Stimulated activated naive B cell treated with anti-CD40 and anti-IgM and Interleukin-4, amounts not matched to agents 10 μg/mL and 1 μg/mL and 100 μg/mL, for 72 hours (primary cell): ENCODE data around the gene CPEB1.
A peak's percentile ranks its signal among the peaks of the same experiment; 100 is the strongest.

Experiments
- ATAC-seq, 2 donors: fragments of 150-1000 bp; cut with Tn5 transposase; replicated peaks; 2 replicates each; pipeline ENCODE4 v1.10.0; 2021; ENCODE audit warnings: moderate library complexity in 1 of 2
- DNase-seq: peaks from one replicate; pipeline ENCODE4 v3.0.0; 2021
- H3K27ac Mint-ChIP-seq: one replicate; pipeline ENCODE4 v1.8.0; 2022; ENCODE audit warnings: mild to moderate bottlenecking, mixed read lengths
- H3K27me3 Mint-ChIP-seq, 2 donors: one replicate each; pipeline ENCODE4 v1.8.0; 2022; ENCODE audit warnings: mixed read lengths in 2 of 2
- H3K36me3 Mint-ChIP-seq, 2 donors: one replicate each; pipeline ENCODE4 v1.8.0; 2022; ENCODE audit warnings: mixed read lengths in 2 of 2, mild to moderate bottlenecking in 1 of 2
- H3K4me1 Mint-ChIP-seq, 2 donors: one replicate each; pipeline ENCODE4 v1.8.0; 2022; ENCODE audit warnings: mixed read lengths in 2 of 2, mild to moderate bottlenecking in 1 of 2
- H3K4me3 Mint-ChIP-seq, 2 donors: one replicate each; pipeline ENCODE4 v1.8.0; 2022; ENCODE audit warnings: mild to moderate bottlenecking in 2 of 2, mixed read lengths in 2 of 2, moderate library complexity in 1 of 2
- H3K9me3 Mint-ChIP-seq, 2 donors: one replicate each; pipeline ENCODE4 v1.8.0; 2022; ENCODE audit warnings: mixed read lengths in 2 of 2, mild to moderate bottlenecking in 1 of 2

CPEB1 gene

GRCh38 chr15:82554351-82554750 is 92.8 kb downstream of the CPEB1 start:
- ATAC-seq = no peak
- H3K27me3 Mint-ChIP-seq = peaks cover 24 to 37% of the 10 kb centered on the region in 2 donors
- DNase-seq = no peak
- no peaks in the 10 kb centered on the region for H3K9me3 Mint-ChIP-seq
- no peak overlapping the region for H3K27ac Mint-ChIP-seq
- H3K4me1 Mint-ChIP-seq = peaks cover 24 to 28% of the 10 kb centered on the region in 2 donors
- no peak overlapping the region for H3K4me3 Mint-ChIP-seq
- no peaks in the 10 kb centered on the region for H3K36me3 Mint-ChIP-seq

DNA sequence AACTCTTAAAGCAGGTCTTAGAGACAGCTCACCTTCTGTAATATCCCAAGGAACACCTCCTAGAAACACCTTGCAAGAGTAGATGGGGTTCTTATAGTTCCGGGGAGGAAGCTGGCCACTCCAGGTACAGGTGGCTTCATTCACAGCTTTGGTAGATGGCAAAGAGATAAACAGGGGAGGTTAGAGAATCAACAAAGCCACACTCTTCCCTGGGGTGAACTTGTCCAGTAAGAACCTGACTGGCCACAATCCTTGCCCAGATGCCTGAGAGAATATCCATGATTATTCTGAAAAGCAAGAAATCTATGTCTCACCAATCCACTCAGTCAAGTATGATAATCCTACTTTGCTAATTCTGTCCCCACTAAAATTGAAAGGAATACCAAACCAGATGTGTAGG is 93.3 kb downstream of the CPEB1 start:
- Mint-ChIP-seq H3K9me3 (no peaks in the 10 kb centered on the region), H3K36me3 (no peaks in the 10 kb centered on the region), H3K4me3 (no peak overlapping the region), H3K27me3 (peaks cover 24 to 37% of the 10 kb centered on the region in 2 donors), H3K27ac (no peak overlapping the region), H3K4me1 (peaks cover 24 to 31% of the 10 kb centered on the region in 2 donors)
- DNase-seq = no peak
- ATAC-seq = no peak

DNA sequence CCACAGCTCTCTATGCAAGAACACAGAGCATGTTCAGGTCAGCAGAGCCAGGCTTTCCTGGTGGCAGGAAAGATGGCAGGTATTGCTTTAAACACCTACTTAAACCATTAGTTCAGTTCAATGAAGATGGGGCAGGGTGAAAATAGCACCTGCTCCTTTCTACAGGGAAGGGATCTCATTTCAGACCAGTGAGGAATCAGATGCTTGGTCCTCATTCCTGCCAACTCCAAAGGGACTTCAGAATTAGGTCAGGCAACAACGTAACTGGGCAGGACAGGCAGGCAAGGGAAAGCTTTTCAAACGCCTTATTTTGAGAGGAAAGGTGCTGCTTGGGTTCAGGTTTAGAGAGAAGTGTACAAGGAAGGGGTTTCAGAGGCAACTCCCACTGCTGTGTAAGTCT is 94.3 kb downstream of the CPEB1 start:
- Mint-ChIP-seq H3K9me3 (no peaks in the 10 kb centered on the region), H3K4me3 (no peak overlapping the region), H3K36me3 (no peaks in the 10 kb centered on the region), H3K27me3 (peaks cover 24 to 37% of the 10 kb centered on the region in 2 donors), H3K4me1 (peaks cover 27 to 38% of the 10 kb centered on the region in 2 donors), H3K27ac (no peak overlapping the region)
- no peak for DNase-seq
- no peak for ATAC-seq

DNA sequence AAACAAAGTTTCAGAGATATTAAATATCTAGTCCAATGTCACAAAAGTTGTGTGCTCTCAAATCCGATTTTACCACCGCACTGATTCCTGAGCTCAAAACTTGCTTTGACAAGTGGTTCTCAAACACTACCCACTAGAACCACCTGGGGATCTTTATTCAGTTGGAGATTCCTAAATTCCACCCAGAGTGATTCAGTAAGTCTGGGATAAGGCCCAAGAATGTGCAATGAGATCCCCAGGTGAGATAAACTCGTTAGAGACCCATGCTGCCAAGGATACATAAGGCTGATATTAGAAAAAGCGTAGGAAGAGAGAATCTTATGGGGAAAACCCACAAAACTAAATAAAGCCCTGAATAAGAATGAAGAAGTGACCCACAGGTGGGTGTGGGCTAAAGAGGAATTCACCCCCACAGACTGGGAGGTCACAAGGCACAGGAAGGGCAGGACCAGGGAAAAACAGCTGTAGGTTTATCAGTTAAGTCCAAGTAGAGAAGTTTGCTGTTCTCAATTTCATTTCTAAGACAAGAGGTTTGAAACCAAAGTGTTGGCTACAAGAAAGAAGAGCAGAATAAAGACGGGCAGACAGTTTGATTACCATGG is 95.4 kb downstream of the CPEB1 start:
- H3K27me3 Mint-ChIP-seq = peaks cover 21 to 39% of the 10 kb centered on the region in 2 donors
- peak overlapping the region; percentile 4 to 46 for H3K4me3 Mint-ChIP-seq
- H3K4me1 Mint-ChIP-seq = peaks cover 27 to 38% of the 10 kb centered on the region in 2 donors
- no peaks in the 10 kb centered on the region for H3K9me3 Mint-ChIP-seq
- DNase-seq = no peak
- ATAC-seq = peak; percentile 61 to 72
- peak overlapping the region; percentile 10 for H3K27ac Mint-ChIP-seq
- H3K36me3 Mint-ChIP-seq = no peaks in the 10 kb centered on the region

DNA sequence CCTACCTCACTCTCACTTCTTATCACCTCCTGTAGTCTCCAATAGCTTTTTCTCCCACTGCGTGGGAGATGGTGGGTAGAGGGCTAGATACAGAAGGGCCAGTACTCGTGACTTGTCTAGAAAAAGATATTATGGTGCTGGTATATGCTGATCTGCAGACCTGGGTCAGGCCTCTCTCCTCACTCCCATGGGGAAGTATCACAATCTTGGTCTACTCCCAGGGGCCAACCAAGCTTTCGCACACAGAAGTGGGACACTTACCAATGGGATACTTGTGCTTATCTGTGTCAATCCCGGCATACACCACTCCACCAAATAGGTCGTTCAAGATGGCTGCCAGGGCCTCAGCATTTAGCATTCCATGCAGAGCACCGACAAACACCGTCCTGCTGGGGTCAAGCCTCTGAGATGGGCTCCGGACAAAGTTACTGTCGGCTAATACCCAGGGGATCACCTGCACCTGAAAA is 97.9 kb downstream of the CPEB1 start:
- Mint-ChIP-seq H3K4me1 (peaks cover 30 to 38% of the 10 kb centered on the region in 2 donors), H3K4me3 (no peak overlapping the region), H3K36me3 (no peaks in the 10 kb centered on the region), H3K9me3 (no peaks in the 10 kb centered on the region), H3K27me3 (peaks cover 36 to 55% of the 10 kb centered on the region in 2 donors), H3K27ac (no peak overlapping the region)
- ATAC-seq = peak; percentile 3 to 13
- DNase-seq = no peak

GRCh38 chr15:82548700-82549099 is 98.5 kb downstream of the CPEB1 start:
- H3K36me3 Mint-ChIP-seq = no peaks in the 10 kb centered on the region
- H3K4me1 Mint-ChIP-seq = peaks cover 30 to 38% of the 10 kb centered on the region in 2 donors
- no peaks in the 10 kb centered on the region for H3K9me3 Mint-ChIP-seq
- H3K27me3 Mint-ChIP-seq = peaks cover 34 to 55% of the 10 kb centered on the region in 2 donors
- DNase-seq (peak; percentile 30), ATAC-seq (peak; percentile 75 to 81)
- peak overlapping the region; percentile 33 for H3K27ac Mint-ChIP-seq
- H3K4me3 Mint-ChIP-seq = peak overlapping the region in 1 of 2 donors; percentile 28

- Mint-ChIP-seq H3K27ac (no peak overlapping the region), H3K9me3 (no peaks in the 10 kb centered on the region), H3K4me1 (peaks cover 16 to 18% of the 10 kb centered on the region in 2 donors), H3K36me3 (peaks cover 2 to 16% of the 10 kb centered on the region in 2 donors), H3K27me3 (peaks cover 23 to 37% of the 10 kb centered on the region in 2 donors), H3K4me3 (no peak overlapping the region)
- ATAC-seq (no peak), DNase-seq (no peak)
Measured at GRCh38 chr15:82545478-82545877, 101.7 kb downstream of the CPEB1 start.

GRCh38 chr15:82545002-82545401 is 102.2 kb downstream of the CPEB1 start:
- Mint-ChIP-seq H3K9me3 (no peaks in the 10 kb centered on the region), H3K4me1 (peaks cover 11 to 13% of the 10 kb centered on the region in 2 donors), H3K27ac (no peak overlapping the region), H3K27me3 (peaks cover 18 to 33% of the 10 kb centered on the region in 2 donors), H3K4me3 (no peak overlapping the region), H3K36me3 (peaks cover 2 to 19% of the 10 kb centered on the region in 2 donors)
- ATAC-seq = no peak
- no peak for DNase-seq

DNA sequence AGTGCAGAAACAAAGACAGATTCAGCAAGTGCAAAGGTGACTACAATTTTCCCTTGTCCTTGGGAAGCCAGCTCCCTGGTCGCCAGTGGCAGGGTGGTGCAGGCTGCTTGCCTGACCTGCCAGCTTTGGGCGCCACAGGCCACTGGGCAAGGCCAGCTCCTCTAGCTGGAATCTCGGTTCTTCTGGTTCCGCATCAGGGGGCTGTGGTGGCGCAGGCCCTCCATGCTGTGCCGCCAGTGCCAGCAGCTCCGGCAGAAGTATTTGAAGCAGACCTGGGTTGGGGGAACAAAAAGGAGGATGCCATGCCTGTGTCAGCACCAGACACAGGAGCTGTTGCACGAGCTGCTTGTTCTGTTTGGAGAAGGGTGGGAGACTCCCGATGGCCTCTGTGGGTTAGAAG is 102.7 kb downstream of the CPEB1 start:
- no peak overlapping the region for H3K4me3 Mint-ChIP-seq
- H3K4me1 Mint-ChIP-seq = peaks cover 9 to 13% of the 10 kb centered on the region in 2 donors
- no peak for DNase-seq
- no peak overlapping the region for H3K27ac Mint-ChIP-seq
- peaks cover 7 to 25% of the 10 kb centered on the region in 2 donors for H3K36me3 Mint-ChIP-seq
- peaks cover 17 to 27% of the 10 kb centered on the region in 2 donors for H3K27me3 Mint-ChIP-seq
- H3K9me3 Mint-ChIP-seq = no peaks in the 10 kb centered on the region
- ATAC-seq = no peak

GRCh38 chr15:82543160-82543559 is 104.0 kb downstream of the CPEB1 start:
- H3K9me3 Mint-ChIP-seq = no peaks in the 10 kb centered on the region

DNA sequence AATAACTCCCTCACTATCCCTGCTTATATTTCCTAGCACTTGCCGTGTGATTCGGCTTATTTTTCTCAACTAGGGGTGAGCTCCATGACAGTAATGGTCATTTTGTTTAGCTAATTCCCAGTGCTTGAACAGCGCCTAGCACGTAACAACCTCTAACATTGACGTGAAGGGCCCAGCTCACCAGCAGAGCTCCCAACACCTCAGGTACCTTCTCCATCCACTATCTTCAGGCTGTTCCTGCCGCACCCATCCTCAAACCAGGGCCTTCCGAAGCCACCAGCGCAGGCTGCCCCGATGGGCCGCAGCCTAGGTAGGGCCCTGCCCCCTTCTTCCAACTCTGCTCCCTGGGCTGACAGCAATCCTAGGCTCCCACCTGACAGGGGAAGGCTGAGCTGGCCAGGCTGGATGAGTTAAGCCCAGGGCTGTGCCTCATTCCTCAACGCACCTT is 106.2 kb downstream of the CPEB1 start:
- peak overlapping the region; percentile 98 for H3K27ac Mint-ChIP-seq
- ATAC-seq (peak; percentile 3), DNase-seq (no peak)
- H3K4me1 Mint-ChIP-seq = peaks cover 23 to 36% of the 10 kb centered on the region in 2 donors
- peak overlapping the region; percentile 97 to 98 for H3K4me3 Mint-ChIP-seq
- H3K9me3 Mint-ChIP-seq = no peaks in the 10 kb centered on the region
- H3K27me3 Mint-ChIP-seq = peaks cover 8 to 18% of the 10 kb centered on the region in 2 donors
- H3K36me3 Mint-ChIP-seq = peaks cover 37 to 59% of the 10 kb centered on the region in 2 donors

More at GRCh38 chr15:82543160-82543559, 104.0 kb downstream of the CPEB1 start:
- Mint-ChIP-seq H3K4me3 (no peak overlapping the region), H3K4me1 (peaks cover 12 to 15% of the 10 kb centered on the region in 2 donors), H3K36me3 (peaks cover 18 to 38% of the 10 kb centered on the region in 2 donors), H3K27ac (no peak overlapping the region), H3K27me3 (peaks cover 17 to 26% of the 10 kb centered on the region in 2 donors)
- ATAC-seq (no peak), DNase-seq (no peak)

DNA sequence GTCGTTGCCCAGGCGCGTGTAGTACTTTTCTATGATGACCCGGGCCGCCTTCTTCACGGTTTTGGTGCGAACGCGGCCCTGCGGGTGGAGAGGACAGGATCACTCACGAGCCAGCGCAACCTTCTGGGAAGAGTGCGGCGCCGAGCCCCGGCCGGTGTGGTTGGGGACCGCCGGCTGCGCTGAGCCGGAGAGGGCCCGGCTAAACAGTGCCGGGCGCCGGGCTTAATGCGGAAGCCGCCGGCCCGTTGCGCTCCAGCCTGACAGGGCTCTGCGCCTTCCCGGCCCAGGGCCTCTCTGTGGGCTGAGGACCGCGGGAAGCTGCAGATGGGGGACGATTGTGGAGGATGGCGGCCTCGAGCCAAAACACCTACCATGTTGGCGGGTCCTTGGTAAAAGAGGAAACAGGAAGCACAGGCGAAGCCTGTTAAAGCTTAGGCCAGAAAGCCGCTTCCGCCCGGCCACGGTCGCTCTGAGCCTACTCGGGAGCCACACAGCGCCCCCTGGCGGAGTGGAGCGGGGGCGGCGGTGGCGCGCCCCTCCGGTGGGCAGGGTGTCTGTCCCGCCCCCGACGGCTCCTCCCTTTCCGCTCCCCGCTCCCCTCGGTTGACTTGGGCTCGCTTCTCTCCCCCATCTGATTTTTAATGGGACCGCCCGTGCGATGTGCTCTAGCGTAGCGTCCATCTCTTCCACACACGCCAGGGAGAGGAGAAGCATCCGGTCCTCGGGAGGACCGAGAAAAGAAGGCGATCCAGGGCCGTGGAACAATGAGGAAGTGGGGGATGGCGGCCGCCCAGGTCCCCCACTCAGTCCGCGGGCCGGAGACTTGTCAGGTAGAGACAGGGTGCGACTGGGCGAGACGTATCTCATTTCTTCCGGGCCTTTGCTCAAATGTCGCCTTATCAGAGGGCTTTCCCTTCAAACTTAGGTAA is 106.8 kb downstream of the CPEB1 start, which contains the start of gene RPS17:
Gene RPS17 (minus strand): TSS at position 403 of the 929 bp plus-strand sequence. CDS start 29 bp downstream, at position 374.
- peaks cover 42 to 66% of the 10 kb centered on the region in 2 donors for H3K36me3 Mint-ChIP-seq
- H3K27me3 Mint-ChIP-seq = peaks cover 3 to 11% of the 10 kb centered on the region in 2 donors
- H3K4me3 Mint-ChIP-seq = peak within 1 kb of the TSS; percentile 97 to 98
- peak; percentile 97 for DNase-seq
- no peaks in the 10 kb centered on the region for H3K9me3 Mint-ChIP-seq
- H3K27ac Mint-ChIP-seq = peak within 1 kb of the TSS; percentile 98
- H3K4me1 Mint-ChIP-seq = peaks cover 23 to 37% of the 10 kb centered on the region in 2 donors
- peak; percentile 94 to 97 for ATAC-seq

DNA sequence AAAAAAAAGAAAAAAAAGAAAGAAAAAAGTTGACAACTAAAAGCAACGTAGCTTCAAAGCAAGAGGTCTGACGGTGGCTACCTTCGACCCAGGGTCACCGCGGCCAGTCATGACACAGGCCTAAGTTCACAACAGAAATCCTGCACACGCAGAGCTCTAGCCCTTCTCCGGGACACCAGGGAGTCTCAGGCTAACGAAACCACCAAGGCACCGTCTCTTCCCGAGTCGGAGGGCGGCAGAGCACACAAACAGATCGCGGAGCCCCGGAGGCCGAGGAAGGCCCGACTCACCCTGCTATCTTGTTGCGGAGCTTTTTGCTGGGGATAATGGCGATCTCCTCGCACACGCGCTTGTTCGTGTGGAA is 107.5 kb downstream of the CPEB1 start:
- Mint-ChIP-seq H3K27ac (peak overlapping the region; percentile 98), H3K4me1 (peaks cover 23 to 37% of the 10 kb centered on the region in 2 donors), H3K36me3 (peaks cover 42 to 71% of the 10 kb centered on the region in 2 donors), H3K9me3 (peaks cover 0 to under 1% of the 10 kb centered on the region in 2 donors), H3K27me3 (peaks cover 0 to 5% of the 10 kb centered on the region in 2 donors), H3K4me3 (peak overlapping the region; percentile 97 to 98)
- DNase-seq (no peak), ATAC-seq (peak in 1 of 2 donors; percentile 0)
